Medulla oblongata (tissue), 1 donor: ENCODE measurements around the gene CCDC33.

Experiments
- DNase-seq: peaks from one replicate; pipeline ENCODE4 v3.0.0-alpha.2; 2015; ENCODE audit errors: extremely low spot score

The CCDC33 gene

DNA sequence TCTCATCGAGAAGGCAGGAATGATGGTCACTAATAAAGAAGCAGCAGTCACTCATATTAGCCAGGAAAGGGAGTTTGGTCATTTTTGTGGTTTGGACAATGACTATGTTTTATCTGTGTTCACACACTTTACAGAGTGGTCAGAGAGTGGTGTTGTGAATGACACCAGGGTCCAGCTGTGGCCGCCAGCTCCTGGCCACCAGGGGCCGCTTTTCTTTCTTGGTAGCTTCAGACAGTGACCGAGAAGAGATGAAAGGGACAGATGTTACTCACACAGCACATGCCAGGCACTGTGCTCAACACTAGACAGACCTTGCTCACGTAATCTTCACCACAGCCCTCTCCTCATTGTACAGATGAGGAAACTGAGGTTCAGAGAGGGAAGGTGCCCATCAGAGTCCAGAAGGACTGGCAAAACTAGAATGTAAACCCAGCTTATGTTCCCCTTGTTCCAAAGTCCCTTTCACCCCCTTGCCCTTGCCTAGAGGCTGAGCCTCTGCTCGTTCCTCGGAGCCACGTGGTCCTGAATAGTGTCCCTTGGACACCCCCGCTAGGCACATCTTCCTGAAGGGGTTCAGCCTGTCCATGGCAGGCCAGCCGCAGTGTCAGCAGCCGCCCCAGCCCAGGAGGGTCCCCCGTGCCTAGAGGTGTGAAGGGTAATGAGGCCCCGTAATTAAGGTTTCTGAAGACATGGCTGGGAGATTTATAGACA is 75.8 kb downstream of the CCDC33 start:
- no peak for DNase-seq

DNA sequence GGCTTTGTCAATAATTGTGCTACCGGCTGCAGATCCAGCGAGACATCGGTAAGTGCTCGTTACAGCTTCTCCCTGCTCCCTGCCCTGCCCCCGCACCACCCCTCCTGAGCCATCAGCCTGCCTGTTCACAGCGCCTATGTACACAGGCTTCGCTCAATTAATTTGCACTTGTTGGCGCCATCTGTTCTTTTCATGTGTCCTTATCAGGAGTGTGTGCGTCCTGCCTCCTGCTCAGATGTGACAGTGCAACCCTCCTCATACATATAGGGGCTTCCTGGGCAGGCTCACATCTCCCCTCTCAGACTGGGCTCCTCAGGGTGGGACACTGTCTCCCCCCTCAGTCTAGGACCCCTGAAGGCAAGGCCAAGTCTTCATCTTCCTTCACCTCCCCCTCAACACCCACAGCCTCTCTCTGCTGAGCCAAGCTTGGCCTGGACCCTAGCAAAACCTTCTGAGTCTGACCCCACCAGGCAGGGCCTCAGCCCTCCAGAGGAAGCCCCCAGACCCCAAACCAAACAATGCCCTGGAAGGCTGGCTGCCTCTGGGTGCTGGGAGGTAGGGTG is 76.4 kb downstream of the CCDC33 start:
- no peak for DNase-seq

DNA sequence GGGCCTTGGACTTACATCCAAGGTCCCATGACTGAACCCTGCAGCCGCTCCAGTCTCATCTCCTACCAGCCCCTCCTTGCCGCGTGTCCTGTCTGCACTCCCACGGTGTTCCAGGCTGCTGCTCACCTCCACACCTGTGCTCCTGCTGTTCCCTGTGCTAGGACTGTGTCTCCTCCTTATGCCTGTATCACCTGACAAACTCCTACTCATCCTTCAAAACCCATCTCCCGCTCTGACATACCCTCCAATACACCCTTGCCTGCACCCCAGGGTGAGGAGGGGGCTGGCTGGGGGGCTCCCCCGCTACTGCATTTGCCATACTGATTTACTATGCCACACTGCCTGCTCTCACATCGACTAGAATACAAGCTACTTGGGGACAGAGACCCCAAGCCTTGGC is 77.8 kb downstream of the CCDC33 start:
- no peak for DNase-seq

DNA sequence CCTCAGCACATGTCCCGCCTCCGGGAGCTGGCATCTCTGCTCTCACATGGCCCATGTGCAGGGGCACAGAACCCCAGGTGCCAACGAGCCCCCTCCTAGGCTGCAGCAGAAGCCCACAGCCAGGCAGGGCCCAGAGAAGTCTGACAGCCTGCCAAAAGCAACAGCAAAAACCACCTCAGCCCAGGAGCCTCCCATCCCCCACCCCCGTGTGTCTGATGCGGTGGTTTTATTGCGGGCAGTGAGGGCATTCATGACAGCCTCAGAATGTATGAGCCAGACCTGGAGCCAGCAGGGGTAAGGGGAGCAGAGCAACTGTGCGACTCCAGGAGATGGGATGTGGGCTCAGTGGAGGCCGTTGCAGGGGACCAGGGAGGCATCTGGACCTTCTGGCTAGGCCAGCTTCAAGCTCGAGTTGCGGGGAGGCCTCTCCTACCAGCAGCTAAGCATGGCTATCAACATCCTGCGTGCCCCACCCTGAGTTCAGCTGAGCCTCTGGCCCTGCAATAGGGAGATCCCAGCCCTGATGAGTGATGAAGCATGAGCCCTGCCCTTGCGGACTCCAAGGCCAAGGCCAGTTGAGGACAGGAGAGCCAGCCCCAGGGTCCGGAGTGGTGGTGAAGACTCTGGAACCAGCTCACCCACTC is 78.8 kb downstream of the CCDC33 start:
- DNase-seq = no peak

DNA sequence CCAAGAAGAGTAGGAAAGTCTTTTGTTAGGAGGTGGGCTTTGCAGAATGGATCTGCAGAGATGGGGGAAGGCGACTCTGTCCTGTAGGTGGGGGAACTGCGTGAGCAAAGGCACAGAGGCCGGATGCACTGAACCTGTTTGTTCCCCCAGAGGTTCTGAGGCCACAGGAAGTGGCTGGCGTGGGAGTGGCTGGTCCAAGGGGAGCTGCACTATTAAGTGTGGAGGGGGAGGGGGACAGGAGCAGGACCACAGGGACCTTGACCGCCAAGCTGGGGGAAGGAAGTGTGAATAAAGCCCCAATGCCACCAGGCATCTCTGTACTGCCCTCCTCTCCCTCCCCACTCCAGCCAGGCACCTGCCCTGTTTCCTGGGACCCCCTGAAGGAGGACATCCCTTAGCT is 79.5 kb downstream of the CCDC33 start:
- DNase-seq = no peak

DNA sequence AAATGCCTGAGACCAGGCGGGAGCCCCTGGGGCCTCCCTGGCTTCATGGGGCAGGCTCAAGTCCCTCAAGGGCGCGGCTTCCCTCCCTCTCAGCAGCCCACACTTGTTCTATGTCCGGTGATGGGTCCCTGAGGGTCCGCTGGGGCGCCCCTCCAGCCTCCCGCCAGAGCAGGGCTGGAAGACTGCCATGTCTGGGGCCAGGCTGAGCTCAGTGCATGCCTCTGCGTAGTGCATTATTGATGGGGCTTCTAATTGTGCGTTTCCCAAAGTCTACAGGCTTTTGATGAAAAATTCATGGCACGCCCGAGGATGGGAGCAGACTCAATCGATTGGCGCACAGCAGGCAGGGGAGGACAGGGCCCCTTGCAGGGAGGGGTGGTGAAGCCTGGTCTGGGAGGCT is 80.0 kb downstream of the CCDC33 start:
- no peak for DNase-seq

DNA sequence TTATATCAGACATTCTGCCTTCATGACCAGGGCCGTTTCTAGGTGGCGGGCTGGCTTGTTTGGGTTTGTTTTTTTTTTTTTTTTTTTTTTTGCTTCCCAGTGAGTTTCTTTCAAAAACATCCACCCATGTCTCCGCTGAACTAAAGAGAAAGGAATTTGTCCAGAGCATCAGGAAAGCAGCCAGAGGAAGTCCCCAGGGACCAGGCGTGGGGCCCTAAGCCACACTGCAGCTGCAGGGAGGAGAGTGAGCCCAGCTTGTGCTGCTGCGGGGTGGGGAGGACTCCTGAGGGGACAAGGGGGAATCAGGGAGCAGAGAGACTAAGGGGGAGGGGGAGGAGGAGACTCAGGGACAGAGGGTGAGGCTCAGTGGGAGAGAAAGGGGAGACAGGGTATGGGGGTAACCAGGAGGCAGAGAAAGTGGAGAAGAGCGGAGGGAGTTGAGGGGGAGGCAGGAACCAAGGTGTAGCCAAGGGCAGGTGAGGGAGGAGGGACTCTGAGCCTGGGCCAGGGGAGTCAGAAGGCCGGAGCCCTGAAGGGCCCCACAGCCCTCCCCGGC is 81.8 kb downstream of the CCDC33 start:
- no peak for DNase-seq

DNA sequence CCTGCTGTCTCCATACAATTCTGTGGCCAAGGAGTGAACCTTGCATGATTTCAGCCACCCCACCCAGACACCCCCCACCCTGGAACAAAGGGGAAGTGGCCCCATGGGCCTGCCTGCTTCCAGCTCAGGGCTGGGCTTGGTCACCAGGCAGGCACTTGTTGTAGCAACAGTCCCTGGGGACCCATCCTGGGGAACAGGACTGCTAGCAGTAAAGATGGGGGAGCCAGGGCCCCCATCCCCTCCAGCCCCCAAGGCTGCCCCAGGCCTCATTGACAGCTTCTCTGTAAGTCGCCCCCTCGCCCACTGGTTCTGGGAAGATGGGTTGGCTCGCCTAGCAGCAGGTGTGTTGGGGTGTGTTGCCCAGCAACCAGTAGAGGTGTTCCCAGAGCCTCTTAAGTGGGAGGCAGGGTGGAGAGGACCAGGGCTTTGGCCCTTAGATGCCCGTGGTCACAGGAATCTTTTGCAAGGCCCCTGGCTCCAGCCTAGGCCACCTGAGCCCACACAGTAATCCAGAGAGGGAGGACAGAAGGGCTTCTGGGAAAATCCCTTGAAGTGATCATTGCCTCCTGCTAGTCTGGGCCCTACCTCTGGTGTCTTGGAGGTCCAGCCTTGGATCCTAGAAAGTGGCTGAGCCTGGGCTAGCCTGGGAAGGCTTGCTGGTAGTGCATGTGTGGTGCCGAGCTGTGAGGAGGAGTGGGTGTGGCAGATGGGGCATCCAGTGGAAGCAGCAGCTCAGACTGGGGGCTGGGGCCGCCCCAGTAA is 82.4 kb downstream of the CCDC33 start:
- no peak for DNase-seq

DNA sequence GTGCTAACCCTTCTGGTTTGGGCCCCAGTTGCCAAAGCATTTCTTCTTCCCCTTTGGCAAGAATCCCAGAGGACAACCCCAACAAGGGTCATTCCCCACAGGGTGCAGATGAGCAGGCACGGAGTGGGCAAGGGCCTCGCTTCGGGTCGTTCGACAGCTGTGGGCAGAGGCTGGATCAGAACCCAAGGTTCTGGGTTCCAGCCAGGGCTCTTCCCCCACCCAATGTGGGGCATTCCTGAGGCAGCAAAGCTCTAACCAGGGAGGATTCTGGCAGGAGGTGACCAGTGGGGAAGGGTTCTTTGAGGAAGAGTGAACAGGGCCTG is 83.0 kb downstream of the CCDC33 start:
- no peak for DNase-seq

DNA sequence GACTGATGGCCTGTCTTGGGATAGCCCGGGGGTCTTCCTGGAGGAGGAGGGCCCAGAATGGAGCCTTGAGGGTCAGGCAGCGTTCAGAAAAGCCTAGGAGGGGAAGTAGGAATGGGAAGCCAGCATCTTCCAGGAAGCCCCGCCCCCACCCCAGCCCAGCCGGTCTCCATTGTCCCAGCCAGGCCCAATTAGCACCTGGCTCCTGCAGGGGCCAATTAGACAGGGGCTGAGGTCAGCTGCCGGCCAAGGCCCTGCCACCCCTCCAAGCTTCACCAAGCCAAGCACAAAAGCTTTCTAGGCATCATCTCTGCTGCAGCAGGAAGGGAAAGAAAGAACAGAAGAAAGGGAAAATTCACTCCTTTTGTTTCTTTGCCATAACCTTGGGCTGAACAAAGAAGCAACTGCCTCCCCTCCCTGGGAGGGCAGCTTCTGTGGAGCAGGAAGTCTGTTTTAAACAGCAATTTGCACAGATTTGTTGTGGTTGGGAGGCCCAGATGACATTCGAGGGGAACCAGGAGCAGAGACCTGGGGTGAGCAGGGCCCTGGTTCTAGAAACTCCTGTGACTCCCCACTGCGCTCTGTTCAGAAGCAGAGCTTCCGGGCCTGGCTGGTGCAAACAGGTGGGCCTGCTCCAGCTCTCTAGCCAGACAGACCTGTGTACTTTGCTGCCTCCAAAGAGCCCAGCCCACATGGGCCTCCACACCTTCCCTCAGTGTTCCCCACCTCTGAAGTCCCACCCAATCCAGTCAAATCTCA is 83.6 kb downstream of the CCDC33 start:
- DNase-seq = no peak

DNA sequence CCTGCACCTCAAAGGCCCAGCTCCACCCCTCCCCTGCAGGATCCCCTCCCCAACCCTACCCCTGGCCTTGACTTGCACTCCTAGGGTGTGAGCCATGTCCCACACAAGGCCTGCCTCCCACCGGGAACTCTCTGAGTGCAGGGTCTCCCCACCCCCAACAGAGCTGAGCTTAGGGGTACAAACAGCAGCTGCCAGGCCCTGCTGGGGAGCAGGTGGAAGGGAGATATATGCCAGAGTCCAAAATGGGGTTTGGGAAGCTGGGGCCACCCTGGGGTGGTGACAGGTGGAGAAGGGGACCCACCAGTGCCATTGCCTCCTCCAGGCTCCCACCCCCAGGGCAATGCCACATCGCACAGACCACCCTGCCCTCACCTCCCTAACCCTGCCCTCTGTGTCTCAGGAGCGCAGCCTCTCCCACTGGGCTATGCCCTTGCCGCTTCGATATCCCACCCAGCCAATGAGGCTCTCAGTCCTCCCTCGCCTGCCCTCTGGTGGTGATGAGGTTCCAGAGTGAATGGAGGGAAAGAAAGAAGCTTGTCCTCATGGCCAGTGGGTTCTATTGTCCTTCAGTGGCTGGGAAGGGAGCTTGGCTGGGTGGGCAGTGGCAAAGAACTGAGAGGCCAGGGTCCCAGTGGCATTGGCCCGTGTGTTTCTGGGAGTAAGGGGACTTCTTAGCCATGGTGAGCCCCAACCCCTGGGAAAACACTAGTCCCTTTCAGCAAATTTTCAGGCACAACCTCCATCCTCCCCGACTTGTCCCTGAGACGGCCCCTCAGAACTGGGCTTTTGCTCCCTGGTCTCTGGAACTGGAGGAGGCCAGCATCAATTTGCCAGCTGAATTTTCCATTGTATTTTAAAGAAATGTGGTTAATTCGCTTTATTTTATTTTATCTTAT is 84.5 kb downstream of the CCDC33 start:
- peak; percentile 41 for DNase-seq

DNA sequence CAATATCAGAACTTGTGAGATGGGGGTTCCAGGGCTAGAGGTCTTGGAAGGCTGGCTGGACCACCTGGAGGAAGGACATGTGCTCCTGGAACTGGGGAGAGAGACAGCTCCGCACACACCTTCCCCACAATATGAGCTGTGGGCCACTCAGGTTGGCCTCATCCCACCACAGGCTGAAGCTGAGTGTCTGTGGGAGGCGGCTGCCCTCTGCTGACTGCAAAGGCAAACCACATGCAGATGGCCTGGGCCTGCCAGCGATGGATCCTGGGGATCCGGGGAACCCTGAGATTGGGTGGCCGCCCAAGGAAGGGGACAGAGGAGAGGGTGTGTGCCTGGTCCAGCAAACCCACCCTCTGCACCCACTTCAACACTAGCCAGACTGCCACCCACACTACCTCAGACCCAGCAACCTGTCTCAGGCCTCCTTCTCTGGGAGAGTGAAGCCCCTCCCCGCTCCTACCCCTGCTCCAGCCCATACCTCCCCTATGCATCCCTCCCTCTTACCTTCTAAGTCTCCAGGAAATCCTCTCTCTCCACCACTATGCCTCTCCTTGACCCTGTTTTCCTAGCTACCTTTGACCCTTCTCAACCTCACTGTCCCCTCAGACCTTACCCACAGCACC is 86.5 kb downstream of the CCDC33 start:
- DNase-seq = peak; percentile 55

DNA sequence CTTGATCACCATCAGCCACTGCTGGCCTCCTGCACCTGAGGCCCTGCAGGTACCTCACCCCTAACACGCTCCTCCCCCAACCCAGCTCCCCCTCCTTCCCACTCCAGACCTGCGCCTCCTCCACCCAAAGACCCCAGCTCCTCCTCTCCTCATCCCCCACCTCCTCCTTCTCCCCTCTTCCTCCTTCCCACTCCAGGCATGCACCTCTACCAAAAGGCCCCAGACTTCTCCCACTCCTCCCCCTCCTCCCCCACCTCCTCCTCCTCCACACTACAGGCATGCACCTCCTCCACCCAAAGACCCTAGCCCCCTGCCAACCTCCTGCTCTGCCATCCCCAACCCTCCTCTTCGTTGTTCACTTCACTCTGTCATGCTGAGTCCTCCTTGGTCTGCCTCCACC is 88.6 kb downstream of the CCDC33 start:
- no peak for DNase-seq

DNA sequence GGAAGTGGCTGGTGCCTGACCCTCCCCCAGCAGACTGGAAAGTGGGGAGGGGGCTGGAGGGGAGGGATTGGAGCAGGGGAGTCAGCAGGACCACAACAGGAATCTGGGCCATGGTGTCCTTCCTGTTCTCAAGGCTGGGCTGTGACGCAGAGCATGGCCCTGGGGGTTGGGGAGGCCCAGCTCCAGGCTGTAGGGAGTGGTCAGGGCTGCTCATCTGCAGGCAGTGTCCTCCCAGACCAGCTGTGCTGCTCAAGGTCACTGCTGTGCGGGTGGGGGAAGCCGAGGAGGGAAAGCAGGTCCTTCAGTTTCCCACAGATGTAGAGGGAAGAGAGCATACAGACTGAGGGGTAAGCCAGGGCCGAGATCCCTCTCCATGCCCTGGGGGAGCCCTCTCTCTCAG is 90.6 kb downstream of the CCDC33 start:
- no peak for DNase-seq

DNA sequence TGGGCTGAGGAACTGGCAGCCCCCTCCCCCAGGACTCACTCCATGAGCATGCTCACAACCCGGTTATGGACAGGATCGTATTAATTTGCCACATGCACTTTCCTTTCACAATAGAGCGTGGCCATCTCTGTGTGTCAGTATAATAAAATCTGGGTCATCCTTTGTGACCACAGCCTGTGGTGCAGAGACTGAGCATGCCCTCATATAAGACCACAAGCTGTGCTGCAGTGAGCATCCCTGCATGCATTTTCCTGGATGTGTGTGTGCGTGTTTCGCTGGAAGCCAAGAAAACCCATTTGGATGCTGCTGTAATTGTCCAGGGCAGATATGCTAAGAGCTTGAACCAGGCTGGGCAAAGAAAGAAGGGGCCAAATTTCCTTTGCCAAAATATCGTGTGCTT is 91.6 kb downstream of the CCDC33 start:
- DNase-seq = no peak

DNA sequence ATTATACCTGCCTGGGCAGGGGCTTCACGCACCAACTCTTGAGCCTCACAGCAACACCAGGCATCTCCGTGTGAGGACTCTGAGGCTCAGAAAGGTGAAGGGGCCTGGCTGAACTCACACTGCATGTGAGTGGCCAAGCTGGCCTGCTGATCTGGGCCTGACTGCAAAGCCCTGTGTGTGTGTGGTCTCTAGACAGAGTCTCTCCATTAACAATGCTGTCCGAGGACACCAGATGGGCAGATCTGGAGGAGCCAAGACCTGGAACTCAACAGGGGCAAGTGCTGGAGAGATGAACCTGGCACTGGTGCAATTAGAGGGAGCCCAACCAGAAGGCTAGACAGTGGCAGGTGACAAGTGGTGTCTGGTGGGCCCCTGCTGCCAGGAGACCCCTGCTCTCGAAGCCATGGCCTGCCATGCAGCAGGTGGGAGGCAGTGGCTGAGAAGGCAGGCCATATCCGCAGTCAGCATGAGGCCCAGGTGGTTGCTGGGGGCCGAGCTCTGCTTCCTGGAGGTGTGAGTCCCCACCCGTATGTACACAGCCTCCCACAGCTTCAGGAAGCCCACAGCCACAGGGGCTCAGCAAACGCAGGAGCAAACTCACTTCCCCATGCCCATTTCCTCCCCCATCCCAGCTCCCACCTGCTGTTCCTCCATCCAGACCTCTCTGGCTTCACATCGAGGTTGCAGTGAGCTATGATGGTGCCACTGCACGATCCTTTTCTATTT is 92.4 kb downstream of the CCDC33 start:
- no peak for DNase-seq

DNA sequence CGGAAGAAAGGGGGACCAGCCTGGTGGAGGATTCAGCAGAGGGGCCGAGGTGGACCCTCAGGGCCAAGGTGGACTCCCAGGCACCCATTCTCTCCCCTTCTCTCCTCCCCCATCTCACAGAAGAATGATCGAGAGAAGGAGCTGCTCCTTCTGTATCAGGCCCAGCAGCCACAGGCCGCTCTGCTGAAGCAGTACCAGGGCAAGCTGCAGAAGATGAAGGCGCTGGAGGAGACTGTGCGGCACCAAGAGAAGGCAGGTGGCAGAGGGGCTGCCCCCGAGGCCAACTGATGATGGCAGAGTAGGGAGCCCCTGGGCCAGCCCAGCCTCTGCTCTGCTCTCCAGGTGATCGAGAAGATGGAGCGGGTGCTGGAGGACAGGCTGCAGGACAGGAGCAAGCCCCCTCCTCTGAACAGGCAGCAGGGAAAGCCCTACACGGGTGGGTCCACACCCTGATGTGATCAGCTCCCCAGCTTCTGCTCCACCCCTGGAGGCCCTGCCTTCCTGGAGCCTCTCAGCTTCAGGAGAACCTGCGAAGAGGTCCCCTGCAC is 94.8 kb downstream of the CCDC33 start:
- DNase-seq = no peak

DNA sequence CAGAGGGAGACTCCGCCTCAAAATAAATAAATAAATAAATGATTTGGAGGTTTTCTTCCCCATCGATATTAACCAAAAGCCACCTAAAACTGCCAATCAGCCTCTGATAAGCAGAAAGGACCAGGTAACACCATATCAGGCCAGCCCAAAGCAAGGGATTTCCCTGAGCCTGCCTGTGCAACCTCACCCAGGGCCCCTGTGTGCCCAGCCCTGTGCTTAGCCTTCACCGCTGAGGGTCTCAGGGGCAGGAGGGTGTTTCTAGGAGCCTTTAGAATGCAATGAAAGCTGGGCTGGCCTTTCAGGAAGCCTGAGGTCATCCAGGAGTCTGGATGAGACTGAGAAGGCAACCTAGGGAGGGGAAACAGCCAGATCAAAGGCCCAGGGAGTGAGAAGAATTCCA is 95.9 kb downstream of the CCDC33 start:
- DNase-seq = no peak

DNA sequence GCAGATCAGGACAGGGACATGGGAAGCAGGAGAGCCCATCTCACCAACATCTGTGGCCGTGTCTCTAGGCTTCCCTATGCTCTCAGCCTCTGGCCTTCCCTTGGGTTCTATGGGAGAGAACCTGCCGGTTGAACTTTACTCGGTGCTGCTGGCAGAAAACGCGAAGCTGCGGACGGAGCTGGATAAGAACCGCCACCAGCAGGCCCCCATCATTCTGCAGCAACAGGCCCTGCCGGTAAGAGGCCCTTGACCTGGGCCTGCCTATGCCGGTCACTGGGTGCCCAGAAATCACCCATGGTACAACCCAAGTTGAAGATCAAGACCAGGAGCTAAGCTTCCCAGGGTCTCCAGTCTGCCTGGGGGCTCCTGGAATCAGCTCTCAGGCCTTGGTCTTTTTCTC is 96.5 kb downstream of the CCDC33 start:
- no peak for DNase-seq
